K562 (cell line): ENCODE data around the gene FANCD2. TPM values are rescaled to one million over a fixed set of nuclear protein-coding genes. Genes with fewer than 3 reads are reported as not detected.

ENCODE experiments used
- BRD4 ChIP-seq: fragments of 200-600 bp; sonication (generic); IDR thresholded peaks from 2 replicates; pipeline ENCODE4 v1.6.1; 2017; ENCODE audit warnings: inconsistent platforms
- BRF1 ChIP-seq: IDR thresholded peaks from 3 replicates; pipeline ENCODE4 v1.6.1; 2011; ENCODE audit warnings: borderline replicate concordance, mild to moderate bottlenecking; ENCODE audit not compliant: insufficient read length; ENCODE audit errors: extremely low read depth
- CEBPB ChIP-seq: fragments of 450-650 bp; IDR thresholded peaks from 2 replicates; pipeline ENCODE4 v1.6.1; 2016; ENCODE audit warnings: missing genetic modification characterization, missing compliant biosample characterization
- CEBPG ChIP-seq, 3 experiments: fragments of 200-800 bp in 1 of 3; sonication (Bioruptor generic) in 1 of 3; sonication (generic) in 1 of 3; formaldehyde crosslinking in 1 of 3; IDR thresholded peaks in 2 of 3; conservative IDR thresholded peaks in 1 of 3; 2 replicates each; pipeline versions ENCODE4 v1.6.1 to v1.8.0; 2016 to 2022; ENCODE audit warnings: missing compliant biosample characterization in 2 of 3, missing genetic modification characterization in 2 of 3, mild to moderate bottlenecking in 1 of 3, missing genetic modification reagents in 1 of 3
- DPF2 ChIP-seq: fragments of 450-650 bp; IDR thresholded peaks from 2 replicates; pipeline ENCODE4 v1.6.1; 2016
- FOXJ3 ChIP-seq: sonication (generic); formaldehyde crosslinking; IDR thresholded peaks from 2 replicates; pipeline ENCODE4 v1.4.0; 2020; ENCODE audit warnings: mild to moderate bottlenecking, missing genetic modification reagents
- FUS ChIP-seq: fragments of 200-400 bp; formaldehyde crosslinking; optimal IDR thresholded peaks from 2 replicates; pipeline ENCODE3; 2017; ENCODE audit warnings: low read depth, low read length
- GATA2 ChIP-seq: sonication (generic); formaldehyde crosslinking; IDR thresholded peaks from 2 replicates; pipeline ENCODE4 v1.4.0; 2020; ENCODE audit warnings: mild to moderate bottlenecking, missing genetic modification reagents
- HMG20A ChIP-seq: fragments of 450-650 bp; formaldehyde crosslinking; conservative IDR thresholded peaks from 2 replicates; pipeline ENCODE4 v1.4.0; 2020; ENCODE audit warnings: mild to moderate bottlenecking, mixed read lengths
- MAFK ChIP-seq: IDR thresholded peaks from 2 replicates; pipeline ENCODE4 v1.6.1; 2011; ENCODE audit warnings: low read length, improper control_type of control experiment
- PHF8 ChIP-seq: fragments of 200-600 bp; sonication (generic); IDR thresholded peaks from 2 replicates; pipeline ENCODE4 v1.6.1; 2012; ENCODE audit warnings: mixed run types, mild to moderate bottlenecking, inconsistent platforms, low read length, moderate library complexity, borderline replicate concordance
- PRPF4 ChIP-seq: fragments of 200-400 bp; formaldehyde crosslinking; IDR thresholded peaks from one replicate; pipeline ENCODE4 v1.6.1; 2017; ENCODE audit warnings: low read length, low read depth, mild to moderate bottlenecking; ENCODE audit not compliant: insufficient read depth, poor library complexity, severe bottlenecking
- RBM39 ChIP-seq: fragments of 200-400 bp; formaldehyde crosslinking; optimal IDR thresholded peaks from 2 replicates; pipeline ENCODE3; 2018; ENCODE audit warnings: low read depth, low read length
- ZNF316 ChIP-seq: fragments of 450-650 bp; IDR thresholded peaks from 2 replicates; pipeline ENCODE4 v1.6.1; 2016
- polyA plus RNA-seq, 8 experiments: library from polyadenylated mRNA; depleted of rRNA in 4 of 8; stranded (reverse) in 5 of 8; unstranded in 3 of 8; fragments of >200 nt; fragmentation: Nextera tagmentation in 2 of 8; fragmentation: Illumina TruSeq in 1 of 8; extraction: Ambion mirVana in 2 of 8; extraction: Trizol in 1 of 8; gene quantifications; 2 replicates each; pipeline versions ENCODE4 v1.2.1 to v1.2.3, GENCODE V29; 2011 to 2014; ENCODE audit warnings: inconsistent platforms in 1 of 8, missing spikeins in 1 of 8
- total RNA-seq, 7 experiments: library from RNA; depleted of rRNA in 6 of 7; stranded (reverse); fragments of >200 nt in 6 of 7; fragmentation: Illumina TruSeq in 2 of 7; extraction: Trizol in 2 of 7; gene quantifications; 2 replicates each; pipeline versions ENCODE4 v1.2.1 to v1.2.3, GENCODE V29; 2011 to 2021; ENCODE audit warnings: low replicate concordance in 1 of 7
- TF ChIP-seq, protein P1 (sequence below): fragments of 450-650 bp; IDR thresholded peaks from 2 replicates; pipeline ENCODE4 v1.6.1; 2016; ENCODE audit warnings: mild to moderate bottlenecking
- TF ChIP-seq, protein P2 (sequence below), 3 experiments: fragments of 200-800 bp in 1 of 3; sonication (Bioruptor generic) in 1 of 3; sonication (generic) in 1 of 3; formaldehyde crosslinking in 1 of 3; IDR thresholded peaks; 2 replicates each; pipeline versions ENCODE4 v1.6.1 to v1.8.0; 2016 to 2022; ENCODE audit warnings: mild to moderate bottlenecking in 2 of 3, missing compliant biosample characterization in 2 of 3, missing genetic modification characterization in 2 of 3, missing genetic modification reagents in 1 of 3
- TF ChIP-seq, protein P3 (sequence below): sonication (generic); formaldehyde crosslinking; IDR thresholded peaks from 2 replicates; pipeline ENCODE4 v1.8.0; 2023; ENCODE audit warnings: mild to moderate bottlenecking, missing genetic modification reagents
- TF ChIP-seq, protein P4 (sequence below): fragments of 250-450 bp; sonication (Bioruptor Pico); IDR thresholded peaks from 2 replicates; pipeline ENCODE4 v1.5.1; 2021; ENCODE audit warnings: mild to moderate bottlenecking
- TF ChIP-seq, protein P5 (sequence below): conservative IDR thresholded peaks from 2 replicates; pipeline ENCODE4 v1.6.1; 2011; ENCODE audit warnings: low read depth, mild to moderate bottlenecking, low read length; ENCODE audit not compliant: control insufficient read depth

FANCD2 gene
- total and polyA plus RNA-seq, 9 of the 15 experiments (the other 6 are each of a cell fraction or from before 2014, with no cell fraction given), result 59.4 to 137 (median 96.1) TPM

DNA sequence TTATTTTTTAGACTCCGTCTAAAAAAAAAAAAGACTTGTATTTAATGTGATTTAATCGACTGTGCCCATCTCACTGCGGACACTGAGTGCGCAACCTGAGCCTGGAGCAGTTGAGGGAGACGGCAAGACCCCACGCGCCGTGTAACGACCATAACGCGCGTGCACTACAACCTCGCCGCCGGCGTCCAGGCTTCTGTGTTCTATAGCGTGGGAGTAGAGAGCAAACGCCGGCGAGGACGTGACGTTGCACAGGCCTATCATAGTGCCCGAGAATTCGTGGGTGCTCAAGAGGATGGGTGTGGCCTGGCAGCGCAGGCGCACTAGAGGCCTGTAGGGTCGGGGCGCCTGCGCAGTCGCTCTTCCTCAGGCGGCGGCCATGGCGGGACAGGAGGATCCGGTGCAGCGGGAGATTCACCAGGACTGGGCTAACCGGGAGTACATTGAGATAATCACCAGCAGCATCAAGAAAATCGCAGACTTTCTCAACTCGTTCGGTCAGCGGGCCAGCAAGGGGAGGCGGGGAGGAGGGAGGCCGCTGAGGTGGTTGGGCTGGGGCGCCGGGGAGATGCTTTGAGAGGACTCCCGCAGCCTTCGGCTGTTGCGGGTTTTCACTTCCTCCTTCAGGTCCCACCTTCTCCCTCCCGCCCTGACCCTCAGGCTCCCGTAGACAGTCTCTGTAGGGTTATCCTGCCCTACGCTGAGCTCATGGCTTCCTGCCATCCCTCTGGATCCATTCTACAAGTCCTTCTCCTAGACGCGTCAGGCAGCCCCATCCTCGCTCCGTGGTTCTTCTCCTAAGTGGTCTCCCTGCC, 89.3 kb downstream of the FANCD2 start, which contains the start of gene BRK1 (continued):
- TF ChIP-seq FOXJ3 (CRISPR knock-in tag), result no peak
- TF ChIP-seq PHF8, result peak; percentile 96; the same call in 1 of the 2 replicates
- no peak for TF ChIP-seq CEBPG (CRISPR knock-in tag; IDR thresholded peaks at IDR 0.05)
- TF ChIP-seq CEBPG (tag; conservative IDR thresholded peaks at IDR 0.05 in 1 of 2, IDR thresholded peaks at IDR 0.05 in 1 of 2), result no peak
- TF ChIP-seq BRF1, result no peak
- TF ChIP-seq MAFK, result no peak
- TF ChIP-seq PRPF4, result no peak
- peak; percentile 86 for TF ChIP-seq RBM39
- no peak for TF ChIP-seq FUS
- TF ChIP-seq, protein P1, sequence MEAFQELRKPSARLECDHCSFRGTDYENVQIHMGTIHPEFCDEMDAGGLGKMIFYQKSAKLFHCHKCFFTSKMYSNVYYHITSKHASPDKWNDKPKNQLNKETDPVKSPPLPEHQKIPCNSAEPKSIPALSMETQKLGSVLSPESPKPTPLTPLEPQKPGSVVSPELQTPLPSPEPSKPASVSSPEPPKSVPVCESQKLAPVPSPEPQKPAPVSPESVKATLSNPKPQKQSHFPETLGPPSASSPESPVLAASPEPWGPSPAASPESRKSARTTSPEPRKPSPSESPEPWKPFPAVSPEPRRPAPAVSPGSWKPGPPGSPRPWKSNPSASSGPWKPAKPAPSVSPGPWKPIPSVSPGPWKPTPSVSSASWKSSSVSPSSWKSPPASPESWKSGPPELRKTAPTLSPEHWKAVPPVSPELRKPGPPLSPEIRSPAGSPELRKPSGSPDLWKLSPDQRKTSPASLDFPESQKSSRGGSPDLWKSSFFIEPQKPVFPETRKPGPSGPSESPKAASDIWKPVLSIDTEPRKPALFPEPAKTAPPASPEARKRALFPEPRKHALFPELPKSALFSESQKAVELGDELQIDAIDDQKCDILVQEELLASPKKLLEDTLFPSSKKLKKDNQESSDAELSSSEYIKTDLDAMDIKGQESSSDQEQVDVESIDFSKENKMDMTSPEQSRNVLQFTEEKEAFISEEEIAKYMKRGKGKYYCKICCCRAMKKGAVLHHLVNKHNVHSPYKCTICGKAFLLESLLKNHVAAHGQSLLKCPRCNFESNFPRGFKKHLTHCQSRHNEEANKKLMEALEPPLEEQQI, result no peak
- no peak for TF ChIP-seq ZNF316
- TF ChIP-seq, protein P2, sequence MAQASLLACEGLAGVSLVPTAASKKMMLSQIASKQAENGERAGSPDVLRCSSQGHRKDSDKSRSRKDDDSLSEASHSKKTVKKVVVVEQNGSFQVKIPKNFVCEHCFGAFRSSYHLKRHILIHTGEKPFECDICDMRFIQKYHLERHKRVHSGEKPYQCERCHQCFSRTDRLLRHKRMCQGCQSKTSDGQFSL (CRISPR knock-in tag; IDR thresholded peaks at IDR 0.05), result peak; percentile 47; the same call in 1 of the 2 replicates
- TF ChIP-seq, protein P2 (tag; IDR thresholded peaks at IDR 0.05), result no peak
- TF ChIP-seq, protein P3, sequence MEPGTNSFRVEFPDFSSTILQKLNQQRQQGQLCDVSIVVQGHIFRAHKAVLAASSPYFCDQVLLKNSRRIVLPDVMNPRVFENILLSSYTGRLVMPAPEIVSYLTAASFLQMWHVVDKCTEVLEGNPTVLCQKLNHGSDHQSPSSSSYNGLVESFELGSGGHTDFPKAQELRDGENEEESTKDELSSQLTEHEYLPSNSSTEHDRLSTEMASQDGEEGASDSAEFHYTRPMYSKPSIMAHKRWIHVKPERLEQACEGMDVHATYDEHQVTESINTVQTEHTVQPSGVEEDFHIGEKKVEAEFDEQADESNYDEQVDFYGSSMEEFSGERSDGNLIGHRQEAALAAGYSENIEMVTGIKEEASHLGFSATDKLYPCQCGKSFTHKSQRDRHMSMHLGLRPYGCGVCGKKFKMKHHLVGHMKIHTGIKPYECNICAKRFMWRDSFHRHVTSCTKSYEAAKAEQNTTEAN, result peak; percentile 65; the same call in 1 of the 2 replicates
- peak; percentile 58 for TF ChIP-seq DPF2
- no peak for TF ChIP-seq CEBPB (tag)
- TF ChIP-seq, protein P4, sequence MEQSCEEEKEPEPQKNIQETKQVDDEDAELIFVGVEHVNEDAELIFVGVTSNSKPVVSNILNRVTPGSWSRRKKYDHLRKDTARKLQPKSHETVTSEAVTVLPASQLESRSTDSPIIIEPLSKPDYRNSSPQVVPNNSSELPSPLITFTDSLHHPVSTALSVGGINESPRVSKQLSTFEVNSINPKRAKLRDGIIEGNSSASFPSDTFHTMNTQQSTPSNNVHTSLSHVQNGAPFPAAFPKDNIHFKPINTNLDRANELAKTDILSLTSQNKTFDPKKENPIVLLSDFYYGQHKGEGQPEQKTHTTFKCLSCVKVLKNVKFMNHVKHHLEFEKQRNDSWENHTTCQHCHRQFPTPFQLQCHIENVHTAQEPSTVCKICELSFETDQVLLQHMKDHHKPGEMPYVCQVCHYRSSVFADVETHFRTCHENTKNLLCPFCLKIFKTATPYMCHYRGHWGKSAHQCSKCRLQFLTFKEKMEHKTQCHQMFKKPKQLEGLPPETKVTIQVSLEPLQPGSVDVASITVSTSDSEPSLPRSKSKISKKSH, result no peak
- TF ChIP-seq BRD4, result 0 out of 2 replicates have a peak, but pooled peaks have one; percentile 56
- TF ChIP-seq HMG20A (CRISPR knock-in tag), result no peak
- no peak; the same call in 1 of the 2 replicates for TF ChIP-seq GATA2
- TF ChIP-seq, protein P5, sequence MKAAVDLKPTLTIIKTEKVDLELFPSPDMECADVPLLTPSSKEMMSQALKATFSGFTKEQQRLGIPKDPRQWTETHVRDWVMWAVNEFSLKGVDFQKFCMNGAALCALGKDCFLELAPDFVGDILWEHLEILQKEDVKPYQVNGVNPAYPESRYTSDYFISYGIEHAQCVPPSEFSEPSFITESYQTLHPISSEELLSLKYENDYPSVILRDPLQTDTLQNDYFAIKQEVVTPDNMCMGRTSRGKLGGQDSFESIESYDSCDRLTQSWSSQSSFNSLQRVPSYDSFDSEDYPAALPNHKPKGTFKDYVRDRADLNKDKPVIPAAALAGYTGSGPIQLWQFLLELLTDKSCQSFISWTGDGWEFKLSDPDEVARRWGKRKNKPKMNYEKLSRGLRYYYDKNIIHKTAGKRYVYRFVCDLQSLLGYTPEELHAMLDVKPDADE, result 0 out of 2 replicates have a peak, but pooled peaks have one; percentile 14
